Endothelial cell of umbilical vein (primary cell): ENCODE results near the gene LRRN4. TPM values are rescaled to one million over a fixed set of nuclear protein-coding genes. Genes with fewer than 3 reads are reported as not detected.

Experiments
- BruUV-seq: library from RNA; stranded (reverse); fragments of 400-500 nt; replicated peaks from 2 replicates; lab custom pipeline; 2021; lab: Mats Ljungman, UMichigan
- CTCF ChIA-PET: fragments of 300-600, 350-600 bp; sonication (Branson Sonifier 250); formaldehyde crosslinking; loops from one replicate; lab custom pipeline; 2021; ENCODE audit warnings: antibody characterized with exemption, inconsistent platforms; lab: Charles Lee
- POLR2A ChIA-PET: fragments of 300-600, 350-600 bp; sonication (Branson Sonifier 250); formaldehyde crosslinking; loops from one replicate; lab custom pipeline; 2021; ENCODE audit warnings: antibody characterized with exemption, inconsistent platforms; lab: Charles Lee
- DNase-seq: peaks from one replicate; pipeline ENCODE4 v3.0.0-alpha.2; 2011; ENCODE audit warnings: low read depth, low spot score
- FAIRE-seq: peaks from 2 replicates; lab custom pipeline; 2011; peaks lifted over from hg19 to GRCh38; lab: Jason Lieb, UNC
- H2AFZ ChIP-seq: 2 replicates; pipeline ENCODE4 v1.6.0; 2012; ENCODE audit warnings: low read depth, low read length, control low read depth, inconsistent platforms
- H3K27ac ChIP-seq: 2 replicates; pipeline ENCODE4 v1.5.1; 2011; ENCODE audit warnings: low read depth, mild to moderate bottlenecking, control low read depth, low read length, moderate library complexity; ENCODE audit not compliant: insufficient read depth
- H3K27me3 ChIP-seq, 2 experiments: 2 replicates each; pipeline versions ENCODE4 v1.6.0 to v1.6.1; 2011; ENCODE audit warnings: low read length in 2 of 2, mixed read lengths in 1 of 2; ENCODE audit not compliant: control insufficient read depth in 2 of 2, insufficient read depth in 2 of 2
- H3K36me3 ChIP-seq, 2 experiments: 2 replicates in 1 of 2; 3 replicates in 1 of 2; pipeline ENCODE4 v1.5.1; 2011; ENCODE audit warnings: low read length in 2 of 2, mild to moderate bottlenecking in 1 of 2, moderate library complexity in 1 of 2; ENCODE audit not compliant: control insufficient read depth in 2 of 2, insufficient read depth in 2 of 2; ENCODE audit errors: extremely low read depth in 1 of 2
- H3K4me1 ChIP-seq: 3 replicates; pipeline ENCODE4 v1.5.1; 2011; ENCODE audit warnings: mild to moderate bottlenecking, low read length; ENCODE audit not compliant: control insufficient read depth, insufficient read depth; ENCODE audit errors: extremely low read depth
- H3K4me2 ChIP-seq: 2 replicates; pipeline ENCODE4 v1.6.1; 2011; ENCODE audit warnings: low read length, control low read depth, mixed read lengths; ENCODE audit not compliant: insufficient read depth
- H3K4me3 ChIP-seq, 3 experiments: fragments of 200-600 bp in 1 of 3; sonication (generic), shearing (Covaris generic) in 1 of 3; replicated peaks in 1 of 3; 2 replicates each; pipeline ENCODE4 v1.5.1; 2011 to 2016; ENCODE audit warnings: control low read depth in 3 of 3, low read length in 3 of 3, mild to moderate bottlenecking in 2 of 3, inconsistent platforms in 1 of 3, low read depth in 1 of 3, moderate library complexity in 1 of 3; ENCODE audit not compliant: insufficient read depth in 1 of 3
- H3K79me2 ChIP-seq: 2 replicates; pipeline ENCODE4 v1.6.0; 2012; ENCODE audit warnings: low read length, inconsistent platforms; ENCODE audit not compliant: control insufficient read depth, insufficient read depth
- H3K9ac ChIP-seq: replicated peaks from 2 replicates; pipeline ENCODE3; 2011; ENCODE audit warnings: low read length, control low read depth; ENCODE audit not compliant: insufficient read depth; ENCODE audit errors: extremely low read depth
- H3K9me1 ChIP-seq: replicated peaks from 3 replicates; pipeline ENCODE4 v1.6.0; 2011; ENCODE audit warnings: mild to moderate bottlenecking, low read length; ENCODE audit not compliant: control insufficient read depth, insufficient read depth; ENCODE audit errors: extremely low read depth
- H3K9me3 ChIP-seq: replicated peaks from 2 replicates; pipeline ENCODE4 v1.5.1; 2012; ENCODE audit warnings: low read length, inconsistent platforms; ENCODE audit not compliant: control insufficient read depth, insufficient read depth
- H4K20me1 ChIP-seq: replicated peaks from 2 replicates; pipeline ENCODE3; 2011; ENCODE audit warnings: mild to moderate bottlenecking, low read length; ENCODE audit not compliant: control insufficient read depth, insufficient read depth; ENCODE audit errors: extremely low read depth
- EZH2 ChIP-seq: IDR thresholded peaks from 2 replicates; pipeline ENCODE4 v1.6.1; 2012; ENCODE audit warnings: borderline replicate concordance, low read depth, mild to moderate bottlenecking, moderate library complexity, low read length, inconsistent platforms; ENCODE audit not compliant: severe bottlenecking
- FOS ChIP-seq: IDR thresholded peaks from 2 replicates; pipeline ENCODE4 v1.6.1; 2011; ENCODE audit warnings: mild to moderate bottlenecking, low read length, moderate library complexity, borderline replicate concordance; ENCODE audit not compliant: insufficient read depth
- GATA2 ChIP-seq: IDR thresholded peaks from 2 replicates; pipeline ENCODE4 v1.7.0; 2011; ENCODE audit warnings: low read depth, mild to moderate bottlenecking, moderate library complexity, mixed read lengths, low read length; ENCODE audit not compliant: insufficient read length, insufficient read depth
- JUN ChIP-seq: IDR thresholded peaks from 2 replicates; pipeline ENCODE4 v1.6.1; 2011; ENCODE audit warnings: borderline replicate concordance, low read depth; ENCODE audit not compliant: insufficient read length, insufficient read depth
- MAX ChIP-seq: IDR thresholded peaks from 2 replicates; pipeline ENCODE4 v1.6.1; 2011; ENCODE audit not compliant: insufficient read depth, insufficient read length
- MYC ChIP-seq: IDR thresholded peaks from one replicate; pipeline ENCODE4 v1.6.1; 2011; ENCODE audit warnings: mild to moderate bottlenecking, low read depth, low read length
- POLR2A ChIP-seq: IDR thresholded peaks from 2 replicates; pipeline ENCODE4 v1.6.1; 2012; ENCODE audit warnings: low read depth, mild to moderate bottlenecking, control low read depth, low read length
- POLR2AphosphoS5 ChIP-seq: IDR thresholded peaks from 2 replicates; pipeline ENCODE4 v1.6.1; 2012; ENCODE audit warnings: low read depth, mild to moderate bottlenecking, control low read depth, low read length, moderate library complexity; ENCODE audit not compliant: insufficient read depth
- dilution Hi-C: fragments of 300-500 bp; cut with MboI; formaldehyde crosslinking; loops from one replicate; pipeline ENCODE4 v1.15.0; 2019; ENCODE audit warnings: low sequenced_read_pairs; ENCODE audit not compliant: extremely low pct_ligation_motif_present
- intact Hi-C: fragments of 100-400 bp; cut with micrococcal nuclease; formaldehyde crosslinking; loops from one replicate; pipeline ENCODE4 v1.10.0; 2022
- polyA plus RNA-seq, 4 experiments: library from polyadenylated mRNA; depleted of rRNA in 3 of 4; stranded (reverse) in 3 of 4; unstranded in 1 of 4; fragments of >200 nt; gene quantifications; 2 replicates each; pipeline versions ENCODE4 v1.2.1 to v1.2.3, GENCODE V29; 2011 to 2012; ENCODE audit warnings: missing spikeins in 1 of 4
- total RNA-seq: library from RNA; stranded (reverse); gene quantifications from 2 replicates; pipeline ENCODE4 v1.2.3, GENCODE V29; 2021
- TF ChIP-seq, protein P1 (sequence below), 2 donors: IDR thresholded peaks; 1 replicate in 1 of 2; 2 replicates in 1 of 2; pipeline ENCODE4 v1.5.1; 2011; ENCODE audit warnings: low read length in 2 of 2, mild to moderate bottlenecking in 2 of 2, moderate library complexity in 2 of 2, control low read depth in 1 of 2, inconsistent platforms in 1 of 2, low read depth in 1 of 2; ENCODE audit not compliant: insufficient read depth in 1 of 2; ENCODE audit errors: extremely low read depth in 1 of 2

Gene LRRN4
- total and polyA plus RNA-seq, 2 donors (not counting 3 experiments of a cell fraction or from before 2014, with no cell fraction given) = not detected

DNA sequence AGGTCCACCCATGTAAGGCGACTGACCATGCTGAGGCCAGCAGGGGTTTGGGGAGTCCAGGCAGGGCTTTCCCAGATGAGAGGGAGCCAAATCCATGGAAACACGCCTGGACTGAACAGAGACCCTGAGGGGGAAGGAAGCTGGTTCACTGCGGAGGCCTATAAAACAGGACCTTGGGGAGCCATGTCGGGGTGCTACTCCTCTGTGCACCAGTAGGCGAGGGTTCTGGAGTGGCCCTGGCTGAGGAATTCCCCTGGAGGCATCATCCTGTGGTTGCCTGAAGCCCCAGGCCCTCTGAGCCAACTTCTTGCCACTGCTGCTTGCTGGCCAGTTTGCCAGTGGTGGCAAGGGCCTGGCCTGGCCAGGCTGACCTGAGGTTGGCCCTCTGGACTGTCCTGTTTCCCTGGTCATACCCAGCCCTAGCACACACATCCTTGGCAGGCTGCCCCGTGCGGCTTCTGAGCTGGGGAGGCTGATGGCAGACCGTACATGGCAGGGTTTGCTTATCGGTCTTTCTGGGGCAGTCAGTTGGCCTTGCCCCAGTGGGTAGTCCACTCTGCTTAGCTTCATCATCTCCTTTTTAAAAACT, 2.2 kb upstream of the LRRN4 start:
- FAIRE-seq = no peak
- dilution Hi-C loops (no loop called here), intact Hi-C loops (no loop called here)
- BruUV-seq = no TSS peak
- Histone ChIP-seq H3K9me1 (no peaks in the 10 kb centered on the region), H3K79me2 (no peaks in the 10 kb centered on the region), H3K4me1 (peaks cover 8% of the 10 kb centered on the region), H4K20me1 (no peaks in the 10 kb centered on the region), H3K27ac (no peak overlapping the region), H3K36me3 (no peaks in the 10 kb centered on the region), H3K9ac (no peak overlapping the region), H3K9me3 (no peaks in the 10 kb centered on the region), H3K27me3 (peaks cover 20 to 24% of the 10 kb centered on the region in 2 experiments), H2AFZ (no peak overlapping the region), H3K4me3 (no peak overlapping the region), H3K4me2 (no peak overlapping the region)
- POLR2A ChIA-PET = no interaction called here
- no peak for DNase-seq
- CTCF ChIA-PET = interaction anchor here (1.3 kb wide), 1 partner anchor 526 kb away, joined by 3 read pairs; no protein-coding TSS in a partner anchor
- TF ChIP-seq FOS = no peak
- TF ChIP-seq MAX = no peak
- TF ChIP-seq, protein P1, sequence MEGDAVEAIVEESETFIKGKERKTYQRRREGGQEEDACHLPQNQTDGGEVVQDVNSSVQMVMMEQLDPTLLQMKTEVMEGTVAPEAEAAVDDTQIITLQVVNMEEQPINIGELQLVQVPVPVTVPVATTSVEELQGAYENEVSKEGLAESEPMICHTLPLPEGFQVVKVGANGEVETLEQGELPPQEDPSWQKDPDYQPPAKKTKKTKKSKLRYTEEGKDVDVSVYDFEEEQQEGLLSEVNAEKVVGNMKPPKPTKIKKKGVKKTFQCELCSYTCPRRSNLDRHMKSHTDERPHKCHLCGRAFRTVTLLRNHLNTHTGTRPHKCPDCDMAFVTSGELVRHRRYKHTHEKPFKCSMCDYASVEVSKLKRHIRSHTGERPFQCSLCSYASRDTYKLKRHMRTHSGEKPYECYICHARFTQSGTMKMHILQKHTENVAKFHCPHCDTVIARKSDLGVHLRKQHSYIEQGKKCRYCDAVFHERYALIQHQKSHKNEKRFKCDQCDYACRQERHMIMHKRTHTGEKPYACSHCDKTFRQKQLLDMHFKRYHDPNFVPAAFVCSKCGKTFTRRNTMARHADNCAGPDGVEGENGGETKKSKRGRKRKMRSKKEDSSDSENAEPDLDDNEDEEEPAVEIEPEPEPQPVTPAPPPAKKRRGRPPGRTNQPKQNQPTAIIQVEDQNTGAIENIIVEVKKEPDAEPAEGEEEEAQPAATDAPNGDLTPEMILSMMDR (IDR thresholded peaks at IDR 0.05; ENCODE audit: extremely low read depth in 1 of 2, insufficient read depth in 1 of 2, low read depth in 1 of 2, low read length in 2 of 2) = no peak
- no peak for TF ChIP-seq POLR2AphosphoS5
- TF ChIP-seq POLR2A = no peak
- no peak for TF ChIP-seq EZH2
- no peak for TF ChIP-seq MYC
- TF ChIP-seq JUN = no peak
- TF ChIP-seq GATA2 = no peak
